AG04450 (cell line): ENCODE results near the gene CPNE5. TPM values are rescaled to one million over a fixed set of nuclear protein-coding genes. Genes with fewer than 3 reads are reported as not detected.

Source experiments
- CTCF ChIA-PET: fragments of 300-600, 350-600 bp; formaldehyde crosslinking; extraction: SDS; loops from one replicate; lab custom pipeline; 2022; ENCODE audit warnings: antibody characterized with exemption, inconsistent platforms; lab: Charles Lee
- POLR2A ChIA-PET: fragments of 350-600 bp; formaldehyde crosslinking; extraction: SDS; loops from one replicate; lab custom pipeline; 2021; ENCODE audit warnings: antibody characterized with exemption, inconsistent platforms; lab: Yijun Ruan, JAX
- DNase-seq: peaks from one replicate; pipeline ENCODE4 v3.0.0-alpha.2; 2011; ENCODE audit warnings: low read depth, low spot score
- H3K27ac ChIP-seq: one replicate; pipeline ENCODE4 v1.5.1; 2012; ENCODE audit warnings: low read depth, low read length, control low read depth
- H3K27me3 ChIP-seq: one replicate; pipeline ENCODE4 v1.6.0; 2012; ENCODE audit warnings: low read length; ENCODE audit not compliant: control insufficient read depth, insufficient read depth
- H3K4me3 ChIP-seq: 2 replicates; pipeline ENCODE4 v1.5.1; 2011; ENCODE audit warnings: mild to moderate bottlenecking, low read depth, low read length, control low read depth
- H3K9me3 ChIP-seq: 2 replicates; pipeline ENCODE4 v1.5.1; 2012; ENCODE audit warnings: low read length; ENCODE audit not compliant: control insufficient read depth, insufficient read depth
- CTCF ChIP-seq: IDR thresholded peaks from 2 replicates; pipeline ENCODE4 v1.5.1; 2011; ENCODE audit warnings: low read depth, low read length, control low read depth, inconsistent platforms
- polyA plus RNA-seq: library from polyadenylated mRNA; depleted of rRNA; stranded (reverse); fragments of >200 nt; gene quantifications from 2 replicates; pipeline ENCODE4 v1.2.3, GENCODE V29; 2011

The CPNE5 gene
- polyA plus RNA-seq, 1 experiment = 0.10 TPM

DNA sequence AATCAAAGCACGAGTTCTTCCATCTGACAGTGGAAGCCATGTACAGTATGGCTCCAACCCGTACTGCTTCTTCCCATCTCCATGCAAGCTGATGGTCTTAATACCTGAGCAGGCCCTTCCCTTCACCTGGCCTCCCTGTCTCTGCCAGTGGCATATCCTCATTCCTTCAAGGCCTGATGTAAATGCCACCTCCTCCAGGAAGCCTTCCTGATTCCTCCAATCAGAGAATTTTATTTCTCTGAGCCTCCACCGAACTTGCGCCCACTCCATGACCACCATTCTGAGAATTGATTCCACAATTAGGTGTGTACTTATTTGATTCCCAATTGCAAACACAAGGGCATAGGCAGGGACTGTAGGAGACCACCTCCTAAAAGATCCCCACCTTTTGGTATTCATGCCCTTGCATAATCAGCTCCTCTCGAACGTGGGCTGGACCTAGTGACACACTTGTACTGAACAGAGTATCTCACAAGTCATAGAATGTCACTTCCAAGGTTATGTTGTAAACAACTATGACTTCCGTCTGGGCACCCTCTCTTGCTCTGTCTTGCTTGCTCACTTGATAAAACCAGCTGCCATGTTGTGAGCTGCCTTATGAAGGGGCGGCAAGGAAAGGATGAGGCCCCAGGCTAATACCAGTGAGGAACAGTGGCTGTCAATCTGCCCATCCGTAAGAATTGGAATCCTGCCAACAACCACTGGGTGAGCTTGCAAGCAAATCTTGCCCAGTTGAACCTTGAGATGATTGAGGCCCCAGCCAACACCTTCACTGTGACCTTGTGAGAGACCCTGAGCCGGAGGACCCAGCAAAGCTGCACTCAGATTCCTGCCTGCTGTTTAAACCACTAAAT is 38.8 kb downstream of the CPNE5 start:
- Histone ChIP-seq H3K27me3 (peaks cover 42% of the 10 kb centered on the region), H3K9me3 (no peaks in the 10 kb centered on the region), H3K4me3 (no peak overlapping the region), H3K27ac (no peak overlapping the region)
- no peak for TF ChIP-seq CTCF
- ChIA-PET POLR2A (interaction anchor here (0.5 kb wide), 1 partner anchor 8 kb away, joined by 5 read pairs; no protein-coding TSS in a partner anchor), CTCF (no interaction called here)
- DNase-seq = no peak

DNA sequence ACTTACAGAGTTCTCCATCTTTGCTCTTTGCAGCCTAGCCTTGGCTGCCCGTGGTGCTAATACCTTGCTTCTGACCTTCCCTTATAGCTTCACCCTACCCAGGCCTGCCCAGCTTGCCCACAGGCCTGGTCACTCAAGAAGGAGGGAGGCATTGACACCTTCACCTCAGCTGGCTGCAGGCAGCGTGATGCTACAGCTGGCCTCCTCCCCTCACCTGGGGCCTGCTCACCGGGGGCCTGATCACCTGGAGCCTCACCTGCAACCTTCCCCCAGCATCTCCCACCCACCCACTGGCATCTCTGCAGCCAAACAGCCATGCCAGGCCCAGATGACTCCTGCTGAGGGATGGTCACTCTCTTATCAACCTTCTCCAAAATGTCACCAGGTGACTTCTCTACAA is 40.4 kb downstream of the CPNE5 start:
- Histone ChIP-seq H3K27ac (no peak overlapping the region), H3K9me3 (no peaks in the 10 kb centered on the region; the same call in 1 of the 2 replicates), H3K27me3 (peaks cover 39% of the 10 kb centered on the region), H3K4me3 (no peak overlapping the region)
- no peak for DNase-seq
- TF ChIP-seq CTCF = no peak
- ChIA-PET POLR2A (no interaction called here), CTCF (interaction anchor here (0.6 to 0.7 kb wide), 2 partner anchors 33 to 86 kb away, joined by 3 read pairs; no protein-coding TSS in a partner anchor)

DNA sequence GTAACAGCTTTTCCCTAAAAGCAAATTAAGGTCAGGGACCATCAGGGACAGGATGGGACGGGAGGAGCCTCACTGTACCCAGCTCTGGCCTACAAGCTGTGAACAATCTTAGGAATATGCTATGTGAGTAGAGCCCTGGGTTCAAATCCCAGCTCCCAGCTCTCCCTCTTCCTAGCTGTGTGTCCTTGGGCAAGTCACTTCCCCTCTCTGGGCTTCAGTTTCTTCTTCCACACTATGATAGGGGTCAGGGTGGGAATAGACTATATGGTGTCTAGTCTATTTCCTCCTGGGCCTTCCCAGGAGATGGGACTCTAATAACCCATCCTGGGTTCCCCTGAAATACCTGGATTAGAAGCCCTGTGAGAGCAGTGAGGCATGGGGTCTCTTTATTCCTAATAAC is 41.6 kb downstream of the CPNE5 start:
- CTCF ChIA-PET = no interaction called here
- POLR2A ChIA-PET = no interaction called here
- H3K9me3 ChIP-seq = no peaks in the 10 kb centered on the region; the same call in 1 of the 2 replicates
- H3K27ac ChIP-seq = no peak overlapping the region
- peaks cover 43% of the 10 kb centered on the region for H3K27me3 ChIP-seq
- H3K4me3 ChIP-seq = no peak overlapping the region
- TF ChIP-seq CTCF = no peak
- no peak for DNase-seq

DNA sequence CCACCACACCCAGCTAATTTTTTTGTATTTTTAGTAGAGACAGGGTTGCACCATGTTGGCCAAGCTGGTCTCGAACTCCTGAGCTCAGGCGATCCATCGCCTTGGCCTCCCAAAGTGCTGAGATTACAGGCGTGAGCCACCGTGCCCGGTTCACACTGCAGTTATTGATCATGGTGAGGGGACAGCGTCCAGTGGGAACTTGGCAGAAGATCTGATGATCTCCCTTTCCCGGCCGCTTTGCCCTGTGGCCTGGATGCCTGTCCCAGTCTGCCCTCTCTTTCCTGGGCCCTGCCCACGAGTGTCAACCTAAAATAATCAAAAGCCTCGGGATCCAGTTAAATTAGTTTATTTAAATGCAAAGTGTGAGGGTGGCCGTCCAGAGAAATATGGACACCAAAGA is 42.2 kb downstream of the CPNE5 start:
- no peak for DNase-seq
- POLR2A ChIA-PET = no interaction called here
- Histone ChIP-seq H3K9me3 (no peaks in the 10 kb centered on the region; the same call in 1 of the 2 replicates), H3K4me3 (no peak overlapping the region), H3K27ac (no peak overlapping the region), H3K27me3 (peaks cover 49% of the 10 kb centered on the region)
- CTCF ChIA-PET = no interaction called here
- TF ChIP-seq CTCF = no peak

DNA sequence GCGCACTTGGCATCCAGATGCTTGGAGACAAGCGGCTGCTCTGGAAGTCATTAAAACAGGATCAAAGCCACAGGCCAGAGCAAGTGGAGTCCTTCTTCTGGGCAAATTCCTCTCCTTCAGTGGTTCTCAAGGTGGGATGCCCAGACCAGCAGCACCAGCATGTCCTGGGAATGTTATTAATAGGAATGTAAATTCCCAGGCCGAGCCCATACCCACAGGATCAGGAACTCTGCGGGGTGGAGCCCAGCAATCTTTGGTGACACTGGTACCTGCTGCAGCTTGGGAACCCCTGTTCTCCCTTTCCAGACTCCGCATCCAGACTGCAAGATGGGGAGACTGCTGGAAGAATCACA is 44.6 kb downstream of the CPNE5 start:
- Histone ChIP-seq H3K9me3 (no peaks in the 10 kb centered on the region; the same call in 1 of the 2 replicates), H3K4me3 (no peak overlapping the region), H3K27ac (no peak overlapping the region), H3K27me3 (peaks cover 54% of the 10 kb centered on the region)
- no peak for TF ChIP-seq CTCF
- no peak for DNase-seq
- ChIA-PET POLR2A (no interaction called here), CTCF (interaction anchor here (1.2 kb wide), 1 partner anchor 35 kb away, joined by 3 read pairs; no protein-coding TSS in a partner anchor)
